HepG2 (cell line): ENCODE measurements around the gene GPS2. TPM values are rescaled to one million over a fixed set of nuclear protein-coding genes. Genes with fewer than 3 reads are reported as not detected.

Experiments
- KDM1A ChIP-seq: IDR thresholded peaks from 2 replicates; pipeline ENCODE4 v1.6.1; 2016; ENCODE audit warnings: missing compliant biosample characterization
- ZNF230 ChIP-seq: sonication (generic); formaldehyde crosslinking; IDR thresholded peaks from 2 replicates; pipeline ENCODE4 v1.4.0; 2020; ENCODE audit warnings: mild to moderate bottlenecking, missing genetic modification reagents
- ZNF296 ChIP-seq: sonication (generic); formaldehyde crosslinking; conservative IDR thresholded peaks from 2 replicates; pipeline ENCODE4 v1.5.0; 2020; ENCODE audit warnings: mild to moderate bottlenecking, missing genetic modification reagents
- ZSCAN12 ChIP-seq: sonication (generic); formaldehyde crosslinking; IDR thresholded peaks from 2 replicates; pipeline ENCODE4 v1.9.0; 2021; ENCODE audit warnings: mild to moderate bottlenecking, missing genetic modification reagents
- polyA plus RNA-seq, 8 experiments: library from polyadenylated mRNA; depleted of rRNA in 3 of 8; stranded (reverse) in 7 of 8; unstranded in 1 of 8; fragments of >200 nt; fragmentation: Illumina TruSeq in 4 of 8; extraction: Trizol in 4 of 8; gene quantifications; 2 replicates each; pipeline versions ENCODE4 v1.2.1 to v1.2.3, GENCODE V29; 2011 to 2016; ENCODE audit warnings: low read depth in 4 of 8, missing spikeins in 1 of 8, mixed read lengths in 1 of 8; ENCODE audit not compliant: insufficient read depth in 1 of 8
- total RNA-seq, 5 experiments: library from RNA; depleted of rRNA; stranded (reverse); fragments of >200 nt; fragmentation: Illumina TruSeq; extraction: Trizol; gene quantifications; 2 replicates each; pipeline ENCODE4 v1.2.3, GENCODE V29; 2016; ENCODE audit warnings: low read depth in 1 of 5
- TF ChIP-seq, protein P1 (sequence below): sonication (generic); formaldehyde crosslinking; IDR thresholded peaks from 2 replicates; pipeline ENCODE4 v1.4.0; 2020; ENCODE audit warnings: missing genetic modification reagents, mild to moderate bottlenecking, borderline replicate concordance
- TF ChIP-seq, protein P2 (sequence below): sonication (generic); formaldehyde crosslinking; IDR thresholded peaks from 2 replicates; pipeline ENCODE4 v1.5.1; 2020; ENCODE audit warnings: missing genetic modification reagents, mild to moderate bottlenecking, borderline replicate concordance
- TF ChIP-seq, protein P3 (sequence below): sonication (generic); formaldehyde crosslinking; IDR thresholded peaks from 2 replicates; pipeline ENCODE4 v1.9.0; 2021; ENCODE audit warnings: missing genetic modification reagents, mild to moderate bottlenecking, borderline replicate concordance
- TF ChIP-seq, protein P4 (sequence below): sonication (generic); IDR thresholded peaks from 2 replicates; pipeline ENCODE4 v1.6.1; 2016; ENCODE audit warnings: low read depth, borderline replicate concordance
- TF ChIP-seq, protein P5 (sequence below): sonication (generic); formaldehyde crosslinking; IDR thresholded peaks from 2 replicates; pipeline ENCODE4 v1.5.0; 2020; ENCODE audit warnings: mild to moderate bottlenecking, missing genetic modification reagents, borderline replicate concordance

GPS2 gene
- total and polyA plus RNA-seq, 2 of the 13 experiments (the other 11 are each of a cell fraction or from before 2014, with no cell fraction given), result 58.0 to 59.4 TPM

DNA sequence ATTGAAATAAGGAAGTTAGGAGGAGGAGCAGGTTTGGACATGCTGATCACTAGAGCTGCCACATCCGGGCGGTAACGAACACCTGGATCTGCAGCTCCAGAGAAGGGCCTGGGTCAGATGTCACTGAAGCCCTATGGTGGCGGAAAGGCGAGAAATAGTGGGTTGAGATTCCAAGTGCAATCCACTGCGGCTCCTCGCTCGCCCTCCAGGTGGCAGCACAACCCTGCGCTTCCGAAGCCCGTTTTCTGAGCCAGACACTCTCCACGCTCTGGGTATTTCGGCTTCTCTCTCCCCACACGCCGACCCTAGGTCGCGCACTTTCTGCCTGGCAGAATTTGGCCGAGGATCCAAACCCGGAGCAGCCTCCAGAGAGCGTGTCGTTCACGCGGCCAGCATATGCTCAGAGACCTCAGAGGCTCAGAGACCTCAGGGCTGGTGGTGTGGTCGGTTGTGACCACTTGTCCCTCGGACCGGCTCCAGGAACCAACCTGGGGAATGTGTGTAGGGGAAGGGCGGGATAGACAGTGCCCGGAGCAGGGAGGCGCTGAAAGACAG is 34.6 kb downstream of the GPS2 start (continued):
- TF ChIP-seq, protein P1, sequence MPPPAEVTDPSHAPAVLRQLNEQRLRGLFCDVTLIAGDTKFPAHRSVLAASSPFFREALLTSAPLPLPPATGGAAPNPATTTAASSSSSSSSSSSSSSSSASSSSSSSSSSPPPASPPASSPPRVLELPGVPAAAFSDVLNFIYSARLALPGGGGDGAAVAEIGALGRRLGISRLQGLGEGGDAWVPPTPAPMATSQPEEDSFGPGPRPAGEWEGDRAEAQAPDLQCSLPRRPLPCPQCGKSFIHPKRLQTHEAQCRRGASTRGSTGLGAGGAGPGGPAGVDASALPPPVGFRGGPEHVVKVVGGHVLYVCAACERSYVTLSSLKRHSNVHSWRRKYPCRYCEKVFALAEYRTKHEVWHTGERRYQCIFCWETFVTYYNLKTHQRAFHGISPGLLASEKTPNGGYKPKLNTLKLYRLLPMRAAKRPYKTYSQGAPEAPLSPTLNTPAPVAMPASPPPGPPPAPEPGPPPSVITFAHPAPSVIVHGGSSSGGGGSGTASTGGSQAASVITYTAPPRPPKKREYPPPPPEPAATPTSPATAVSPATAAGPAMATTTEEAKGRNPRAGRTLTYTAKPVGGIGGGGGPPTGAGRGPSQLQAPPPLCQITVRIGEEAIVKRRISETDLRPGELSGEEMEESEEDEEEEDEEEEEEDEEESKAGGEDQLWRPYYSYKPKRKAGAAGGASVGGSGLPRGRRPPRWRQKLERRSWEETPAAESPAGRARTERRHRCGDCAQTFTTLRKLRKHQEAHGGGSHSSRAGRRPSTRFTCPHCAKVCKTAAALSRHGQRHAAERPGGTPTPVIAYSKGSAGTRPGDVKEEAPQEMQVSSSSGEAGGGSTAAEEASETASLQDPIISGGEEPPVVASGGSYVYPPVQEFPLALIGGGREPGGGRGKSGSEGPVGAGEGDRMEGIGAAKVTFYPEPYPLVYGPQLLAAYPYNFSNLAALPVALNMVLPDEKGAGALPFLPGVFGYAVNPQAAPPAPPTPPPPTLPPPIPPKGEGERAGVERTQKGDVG (CRISPR knock-in tag), result no peak
- TF ChIP-seq, protein P2, sequence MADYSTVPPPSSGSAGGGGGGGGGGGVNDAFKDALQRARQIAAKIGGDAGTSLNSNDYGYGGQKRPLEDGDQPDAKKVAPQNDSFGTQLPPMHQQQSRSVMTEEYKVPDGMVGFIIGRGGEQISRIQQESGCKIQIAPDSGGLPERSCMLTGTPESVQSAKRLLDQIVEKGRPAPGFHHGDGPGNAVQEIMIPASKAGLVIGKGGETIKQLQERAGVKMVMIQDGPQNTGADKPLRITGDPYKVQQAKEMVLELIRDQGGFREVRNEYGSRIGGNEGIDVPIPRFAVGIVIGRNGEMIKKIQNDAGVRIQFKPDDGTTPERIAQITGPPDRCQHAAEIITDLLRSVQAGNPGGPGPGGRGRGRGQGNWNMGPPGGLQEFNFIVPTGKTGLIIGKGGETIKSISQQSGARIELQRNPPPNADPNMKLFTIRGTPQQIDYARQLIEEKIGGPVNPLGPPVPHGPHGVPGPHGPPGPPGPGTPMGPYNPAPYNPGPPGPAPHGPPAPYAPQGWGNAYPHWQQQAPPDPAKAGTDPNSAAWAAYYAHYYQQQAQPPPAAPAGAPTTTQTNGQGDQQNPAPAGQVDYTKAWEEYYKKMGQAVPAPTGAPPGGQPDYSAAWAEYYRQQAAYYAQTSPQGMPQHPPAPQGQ (CRISPR knock-in tag), result no peak
- TF ChIP-seq KDM1A (no peak), ZNF296 (CRISPR knock-in tag) (no peak), ZSCAN12 (no peak), ZNF230 (CRISPR knock-in tag) (no peak; the same call in 1 of the 2 replicates)
- TF ChIP-seq, protein P3, sequence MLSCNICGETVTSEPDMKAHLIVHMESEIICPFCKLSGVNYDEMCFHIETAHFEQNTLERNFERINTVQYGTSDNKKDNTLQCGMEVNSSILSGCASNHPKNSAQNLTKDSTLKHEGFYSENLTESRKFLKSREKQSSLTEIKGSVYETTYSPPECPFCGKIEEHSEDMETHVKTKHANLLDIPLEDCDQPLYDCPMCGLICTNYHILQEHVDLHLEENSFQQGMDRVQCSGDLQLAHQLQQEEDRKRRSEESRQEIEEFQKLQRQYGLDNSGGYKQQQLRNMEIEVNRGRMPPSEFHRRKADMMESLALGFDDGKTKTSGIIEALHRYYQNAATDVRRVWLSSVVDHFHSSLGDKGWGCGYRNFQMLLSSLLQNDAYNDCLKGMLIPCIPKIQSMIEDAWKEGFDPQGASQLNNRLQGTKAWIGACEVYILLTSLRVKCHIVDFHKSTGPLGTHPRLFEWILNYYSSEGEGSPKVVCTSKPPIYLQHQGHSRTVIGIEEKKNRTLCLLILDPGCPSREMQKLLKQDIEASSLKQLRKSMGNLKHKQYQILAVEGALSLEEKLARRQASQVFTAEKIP (CRISPR knock-in tag), result no peak
- TF ChIP-seq, protein P4, sequence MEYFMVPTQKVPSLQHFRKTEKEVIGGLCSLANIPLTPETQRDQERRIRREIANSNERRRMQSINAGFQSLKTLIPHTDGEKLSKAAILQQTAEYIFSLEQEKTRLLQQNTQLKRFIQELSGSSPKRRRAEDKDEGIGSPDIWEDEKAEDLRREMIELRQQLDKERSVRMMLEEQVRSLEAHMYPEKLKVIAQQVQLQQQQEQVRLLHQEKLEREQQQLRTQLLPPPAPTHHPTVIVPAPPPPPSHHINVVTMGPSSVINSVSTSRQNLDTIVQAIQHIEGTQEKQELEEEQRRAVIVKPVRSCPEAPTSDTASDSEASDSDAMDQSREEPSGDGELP, result no peak
- TF ChIP-seq, protein P5, sequence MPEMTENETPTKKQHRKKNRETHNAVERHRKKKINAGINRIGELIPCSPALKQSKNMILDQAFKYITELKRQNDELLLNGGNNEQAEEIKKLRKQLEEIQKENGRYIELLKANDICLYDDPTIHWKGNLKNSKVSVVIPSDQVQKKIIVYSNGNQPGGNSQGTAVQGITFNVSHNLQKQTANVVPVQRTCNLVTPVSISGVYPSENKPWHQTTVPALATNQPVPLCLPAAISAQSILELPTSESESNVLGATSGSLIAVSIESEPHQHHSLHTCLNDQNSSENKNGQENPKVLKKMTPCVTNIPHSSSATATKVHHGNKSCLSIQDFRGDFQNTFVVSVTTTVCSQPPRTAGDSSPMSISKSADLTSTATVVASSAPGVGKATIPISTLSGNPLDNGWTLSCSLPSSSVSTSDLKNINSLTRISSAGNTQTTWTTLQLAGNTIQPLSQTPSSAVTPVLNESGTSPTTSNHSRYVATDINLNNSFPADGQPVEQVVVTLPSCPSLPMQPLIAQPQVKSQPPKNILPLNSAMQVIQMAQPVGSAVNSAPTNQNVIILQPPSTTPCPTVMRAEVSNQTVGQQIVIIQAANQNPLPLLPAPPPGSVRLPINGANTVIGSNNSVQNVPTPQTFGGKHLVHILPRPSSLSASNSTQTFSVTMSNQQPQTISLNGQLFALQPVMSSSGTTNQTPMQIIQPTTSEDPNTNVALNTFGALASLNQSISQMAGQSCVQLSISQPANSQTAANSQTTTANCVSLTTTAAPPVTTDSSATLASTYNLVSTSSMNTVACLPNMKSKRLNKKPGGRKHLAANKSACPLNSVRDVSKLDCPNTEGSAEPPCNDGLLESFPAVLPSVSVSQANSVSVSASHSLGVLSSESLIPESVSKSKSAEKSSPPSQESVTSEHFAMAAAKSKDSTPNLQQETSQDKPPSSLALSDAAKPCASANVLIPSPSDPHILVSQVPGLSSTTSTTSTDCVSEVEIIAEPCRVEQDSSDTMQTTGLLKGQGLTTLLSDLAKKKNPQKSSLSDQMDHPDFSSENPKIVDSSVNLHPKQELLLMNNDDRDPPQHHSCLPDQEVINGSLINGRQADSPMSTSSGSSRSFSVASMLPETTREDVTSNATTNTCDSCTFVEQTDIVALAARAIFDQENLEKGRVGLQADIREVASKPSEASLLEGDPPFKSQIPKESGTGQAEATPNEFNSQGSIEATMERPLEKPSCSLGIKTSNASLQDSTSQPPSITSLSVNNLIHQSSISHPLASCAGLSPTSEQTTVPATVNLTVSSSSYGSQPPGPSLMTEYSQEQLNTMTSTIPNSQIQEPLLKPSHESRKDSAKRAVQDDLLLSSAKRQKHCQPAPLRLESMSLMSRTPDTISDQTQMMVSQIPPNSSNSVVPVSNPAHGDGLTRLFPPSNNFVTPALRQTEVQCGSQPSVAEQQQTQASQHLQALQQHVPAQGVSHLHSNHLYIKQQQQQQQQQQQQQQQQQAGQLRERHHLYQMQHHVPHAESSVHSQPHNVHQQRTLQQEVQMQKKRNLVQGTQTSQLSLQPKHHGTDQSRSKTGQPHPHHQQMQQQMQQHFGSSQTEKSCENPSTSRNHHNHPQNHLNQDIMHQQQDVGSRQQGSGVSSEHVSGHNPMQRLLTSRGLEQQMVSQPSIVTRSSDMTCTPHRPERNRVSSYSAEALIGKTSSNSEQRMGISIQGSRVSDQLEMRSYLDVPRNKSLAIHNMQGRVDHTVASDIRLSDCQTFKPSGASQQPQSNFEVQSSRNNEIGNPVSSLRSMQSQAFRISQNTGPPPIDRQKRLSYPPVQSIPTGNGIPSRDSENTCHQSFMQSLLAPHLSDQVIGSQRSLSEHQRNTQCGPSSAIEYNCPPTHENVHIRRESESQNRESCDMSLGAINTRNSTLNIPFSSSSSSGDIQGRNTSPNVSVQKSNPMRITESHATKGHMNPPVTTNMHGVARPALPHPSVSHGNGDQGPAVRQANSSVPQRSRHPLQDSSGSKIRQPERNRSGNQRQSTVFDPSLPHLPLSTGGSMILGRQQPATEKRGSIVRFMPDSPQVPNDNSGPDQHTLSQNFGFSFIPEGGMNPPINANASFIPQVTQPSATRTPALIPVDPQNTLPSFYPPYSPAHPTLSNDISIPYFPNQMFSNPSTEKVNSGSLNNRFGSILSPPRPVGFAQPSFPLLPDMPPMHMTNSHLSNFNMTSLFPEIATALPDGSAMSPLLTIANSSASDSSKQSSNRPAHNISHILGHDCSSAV, result no peak
